CD14-positive monocyte (primary cell): Measurements from ENCODE around the gene RAB24. TPM values are rescaled to one million over a fixed set of nuclear protein-coding genes. Genes with fewer than 3 reads are reported as not detected.

Experiments
- DNase-seq, 3 donors: peaks; one replicate each; pipeline ENCODE4 v3.0.0-alpha.2; 2011 to 2022
- H2AFZ ChIP-seq: 2 replicates; pipeline ENCODE4 v1.6.0; 2012; ENCODE audit warnings: mild to moderate bottlenecking, low read depth, low read length, inconsistent platforms; ENCODE audit not compliant: insufficient read depth, poor library complexity, severe bottlenecking
- H3K27ac ChIP-seq, 2 donors: 1 replicate in 1 of 2; 2 replicates in 1 of 2; pipeline ENCODE4 v1.5.1; 2012 to 2013; ENCODE audit warnings: low read length in 2 of 2, control low read depth in 1 of 2, inconsistent platforms in 1 of 2, low read depth in 1 of 2, mild to moderate bottlenecking in 1 of 2
- H3K27me3 ChIP-seq, 2 donors: one replicate each; pipeline versions ENCODE4 v1.6.0 to v1.6.1; 2011 to 2013; ENCODE audit warnings: low read length in 2 of 2; ENCODE audit not compliant: control insufficient read depth in 2 of 2, insufficient read depth in 2 of 2
- H3K36me3 ChIP-seq, 2 donors: replicated peaks in 1 of 2; 1 replicate in 1 of 2; 2 replicates in 1 of 2; pipeline versions ENCODE4 v1.5.1 to v1.6.1; 2012 to 2013; ENCODE audit warnings: low read length in 2 of 2, control low read depth in 1 of 2, inconsistent platforms in 1 of 2, mild to moderate bottlenecking in 1 of 2; ENCODE audit not compliant: insufficient read depth in 2 of 2, control insufficient read depth in 1 of 2
- H3K4me1 ChIP-seq, 2 donors: 1 replicate in 1 of 2; 2 replicates in 1 of 2; pipeline versions ENCODE4 v1.5.1 to v1.6.1; 2012 to 2013; ENCODE audit warnings: low read length in 2 of 2, control low read depth in 1 of 2, inconsistent platforms in 1 of 2, mild to moderate bottlenecking in 1 of 2, moderate library complexity in 1 of 2; ENCODE audit not compliant: insufficient read depth in 2 of 2, control insufficient read depth in 1 of 2
- H3K4me2 ChIP-seq: replicated peaks from 2 replicates; pipeline ENCODE3; 2012; ENCODE audit warnings: low read length, moderate library complexity, mild to moderate bottlenecking; ENCODE audit not compliant: poor library complexity, severe bottlenecking; ENCODE audit errors: extremely low read depth
- H3K4me3 ChIP-seq, 3 experiments: fragments of 200-600 bp in 1 of 3; sonication (generic) in 1 of 3; replicated peaks in 1 of 3; 1 replicate in 2 of 3; 2 replicates in 1 of 3; pipeline ENCODE4 v1.5.1; 2011 to 2013; ENCODE audit warnings: low read length in 3 of 3, mild to moderate bottlenecking in 3 of 3, control low read depth in 2 of 3, low read depth in 2 of 3, inconsistent platforms in 1 of 3, moderate library complexity in 1 of 3
- H3K79me2 ChIP-seq: 2 replicates; pipeline ENCODE4 v1.6.0; 2012; ENCODE audit warnings: mild to moderate bottlenecking, control low read depth, inconsistent platforms, low read length, moderate library complexity; ENCODE audit not compliant: insufficient read depth
- H3K9ac ChIP-seq: 2 replicates; pipeline ENCODE4 v1.6.0; 2017; ENCODE audit warnings: low read length, mild to moderate bottlenecking; ENCODE audit not compliant: insufficient read depth, poor library complexity, severe bottlenecking
- H3K9me3 ChIP-seq, 2 donors: replicated peaks in 1 of 2; 1 replicate in 1 of 2; 2 replicates in 1 of 2; pipeline versions ENCODE4 v1.5.1 to v1.6.1; 2012 to 2013; ENCODE audit warnings: low read length in 2 of 2, control low read depth in 1 of 2; ENCODE audit not compliant: control insufficient read depth in 1 of 2, insufficient read depth in 1 of 2
- H4K20me1 ChIP-seq: 2 replicates; pipeline ENCODE4 v1.6.0; 2012; ENCODE audit warnings: mild to moderate bottlenecking, low read length, control low read depth, moderate library complexity; ENCODE audit not compliant: insufficient read depth
- H3K27ac Mint-ChIP-seq, 7 donors: one replicate each; pipeline ENCODE4 v1.8.0; 2020; ENCODE audit warnings: mild to moderate bottlenecking in 7 of 7, mixed read lengths in 7 of 7, moderate library complexity in 6 of 7, inconsistent platforms in 2 of 7
- H3K27me3 Mint-ChIP-seq, 3 donors: one replicate each; pipeline ENCODE4 v1.8.0; 2021 to 2022; ENCODE audit warnings: low read depth in 3 of 3, mild to moderate bottlenecking in 3 of 3, mixed read lengths in 3 of 3, moderate library complexity in 3 of 3, inconsistent platforms in 1 of 3
- H3K36me3 Mint-ChIP-seq, 2 donors: one replicate each; pipeline ENCODE4 v1.8.0; 2020; ENCODE audit warnings: mixed read lengths in 2 of 2, inconsistent platforms in 1 of 2, mild to moderate bottlenecking in 1 of 2
- H3K4me1 Mint-ChIP-seq: one replicate; pipeline ENCODE4 v1.8.0; 2020; ENCODE audit warnings: mild to moderate bottlenecking, mixed read lengths
- H3K4me3 Mint-ChIP-seq, 2 donors: one replicate each; pipeline ENCODE4 v1.8.0; 2020; ENCODE audit warnings: mild to moderate bottlenecking in 2 of 2, mixed read lengths in 2 of 2, moderate library complexity in 1 of 2
- H3K9me3 Mint-ChIP-seq, 7 donors: one replicate each; pipeline ENCODE4 v1.8.0; 2020 to 2022; ENCODE audit warnings: mixed read lengths in 7 of 7, mild to moderate bottlenecking in 6 of 7, moderate library complexity in 6 of 7, inconsistent platforms in 2 of 7
- CTCF ChIP-seq: fragments of 200-600 bp; IDR thresholded peaks from one replicate; pipeline ENCODE4 v1.8.0; 2022; ENCODE audit warnings: antibody characterized with exemption, mild to moderate bottlenecking
- WGBS: methylation state at CpG from one replicate; pipeline ENCODE4 v1.1.5; 2013; ENCODE audit warnings: missing lambda C conversion rate; ENCODE audit not compliant: insufficient coverage; 5-methylcytosine and 5-hydroxymethylcytosine counted together
- intact Hi-C, 2 donors: fragments of 100-400 bp; cut with micrococcal nuclease; formaldehyde crosslinking; loops; one replicate each; pipeline versions ENCODE4 v1.15.0 to v1.15.1; 2023
- polyA plus RNA-seq, 3 donors: library from polyadenylated mRNA; depleted of rRNA in 1 of 3; unstranded in 2 of 3; stranded (reverse) in 1 of 3; fragments of 300-500 nt in 2 of 3; fragments of >200 nt in 1 of 3; fragmentation: Illumina TruSeq in 2 of 3; gene quantifications; 1 replicate in 2 of 3; 2 replicates in 1 of 3; pipeline ENCODE4 v1.2.3, GENCODE V29; 2012 to 2021

The RAB24 gene
- polyA plus RNA-seq, 3 donors = 74.3 to 465 (median 94.4) TPM

GRCh38 chr5:177275883-177276282, 27.6 kb downstream of the RAB24 start:
- H3K36me3 Mint-ChIP-seq = peaks cover 78 to 92% of the 10 kb centered on the region in 2 donors
- no peaks in the 10 kb centered on the region for H3K9me3 Mint-ChIP-seq
- intact Hi-C loops = no loop called here
- Histone ChIP-seq H3K4me1 (no peaks in the 10 kb centered on the region), H4K20me1 (peaks cover 5% of the 10 kb centered on the region), H3K36me3 (peaks cover 70 to 96% of the 10 kb centered on the region in 2 donors), H3K4me3 (no peak overlapping the region), H3K79me2 (no peaks in the 10 kb centered on the region), H2AFZ (no peak overlapping the region), H3K9ac (no peak overlapping the region), H3K27ac (no peak overlapping the region), H3K4me2 (no peak overlapping the region), H3K9me3 (no peaks in the 10 kb centered on the region), H3K27me3 (no peaks in the 10 kb centered on the region)
- no peak for DNase-seq
- H3K4me3 Mint-ChIP-seq = no peak overlapping the region
- peak overlapping the region in 1 of 7 donors; percentile 41 for H3K27ac Mint-ChIP-seq
- no peaks in the 10 kb centered on the region for H3K4me1 Mint-ChIP-seq
- 100% methylated on average over 3 of the region's 6 CpGs for WGBS
- no peak for TF ChIP-seq CTCF
- peaks cover 0 to 2% (median 0%) of the 10 kb centered on the region in 3 donors for H3K27me3 Mint-ChIP-seq

GRCh38 chr5:177271113-177271512, 32.4 kb downstream of the RAB24 start:
- Mint-ChIP-seq H3K9me3 (no peaks in the 10 kb centered on the region), H3K27me3 (peaks cover 0 to 2% (median 1%) of the 10 kb centered on the region in 3 donors), H3K4me3 (no peak overlapping the region), H3K4me1 (no peaks in the 10 kb centered on the region), H3K36me3 (peaks cover 82 to 95% of the 10 kb centered on the region in 2 donors), H3K27ac (no peak overlapping the region)
- Histone ChIP-seq H3K27me3 (no peaks in the 10 kb centered on the region), H3K27ac (no peak overlapping the region), H3K4me3 (no peak overlapping the region), H3K9me3 (no peaks in the 10 kb centered on the region), H3K4me2 (no peak overlapping the region), H4K20me1 (peaks cover 10% of the 10 kb centered on the region), H2AFZ (no peak overlapping the region), H3K4me1 (no peaks in the 10 kb centered on the region), H3K9ac (no peak overlapping the region), H3K36me3 (peaks cover 81 to 100% of the 10 kb centered on the region in 2 donors), H3K79me2 (no peaks in the 10 kb centered on the region)
- no peak for TF ChIP-seq CTCF
- intact Hi-C loops = no loop called here
- WGBS = 87% methylated on average over 3 of the region's 4 CpGs
- no peak for DNase-seq
